GM06990 (cell line): Measurements from ENCODE around the gene PCDH1.
A peak's percentile ranks its signal among the peaks of the same experiment; 100 is the strongest.

ENCODE experiments used
- DNase-seq: peaks from one replicate; pipeline ENCODE4 v3.0.0-alpha.2; 2011; ENCODE audit not compliant: insufficient read length; ENCODE audit errors: extremely low read depth
- H3K27me3 ChIP-seq: replicated peaks from 2 replicates; pipeline ENCODE4 v1.6.0; 2011; ENCODE audit warnings: low read length; ENCODE audit not compliant: control insufficient read depth, insufficient read depth
- H3K36me3 ChIP-seq: 2 replicates; pipeline ENCODE4 v1.5.1; 2011; ENCODE audit warnings: low read length; ENCODE audit not compliant: control insufficient read depth, insufficient read depth
- H3K4me3 ChIP-seq: replicated peaks from 2 replicates; pipeline ENCODE4 v1.5.1; 2011; ENCODE audit warnings: low read depth, mild to moderate bottlenecking, control low read depth, low read length
- CTCF ChIP-seq: IDR thresholded peaks from 2 replicates; pipeline ENCODE4 v1.5.1; 2011; ENCODE audit warnings: low read length, control low read depth, mild to moderate bottlenecking, inconsistent platforms; ENCODE audit not compliant: insufficient read depth, poor library complexity, severe bottlenecking

PCDH1 gene

GRCh38 chr5:141812512-141812911 is 65.7 kb downstream of the PCDH1 start:
- H3K4me3 ChIP-seq: no peak overlapping the region
- H3K27me3 ChIP-seq: no peaks in the 10 kb centered on the region
- H3K36me3 ChIP-seq: no peaks in the 10 kb centered on the region
- no peak for TF ChIP-seq CTCF
- no peak for DNase-seq

GRCh38 chr5:141811287-141812155 is 66.7 kb downstream of the PCDH1 start:
- peak; percentile 77 for TF ChIP-seq CTCF
- no peak overlapping the region for H3K4me3 ChIP-seq
- no peak for DNase-seq
- H3K27me3 ChIP-seq: no peaks in the 10 kb centered on the region; the same call in 1 of the 2 replicates
- no peaks in the 10 kb centered on the region for H3K36me3 ChIP-seq

- Histone ChIP-seq H3K36me3 (no peaks in the 10 kb centered on the region), H3K27me3 (peaks cover 5% of the 10 kb centered on the region)
- TF ChIP-seq CTCF: no peak
These were observed 67.5 kb downstream of the PCDH1 start for GRCh38 chr5:141810702-141811101.

GRCh38 chr5:141809380-141810096 is 68.7 kb downstream of the PCDH1 start:
- no peak for TF ChIP-seq CTCF

More at GRCh38 chr5:141810702-141811101, 67.5 kb downstream of the PCDH1 start:
- H3K4me3 ChIP-seq: no peak overlapping the region
- DNase-seq: no peak

GRCh38 chr5:141808857-141809256 is 69.4 kb downstream of the PCDH1 start:
- no peaks in the 10 kb centered on the region for H3K36me3 ChIP-seq
- no peak for TF ChIP-seq CTCF
- DNase-seq: no peak
- peaks cover 6% of the 10 kb centered on the region for H3K27me3 ChIP-seq
- no peak overlapping the region for H3K4me3 ChIP-seq

More at GRCh38 chr5:141809380-141810096, 68.7 kb downstream of the PCDH1 start:
- DNase-seq: no peak
- H3K27me3 ChIP-seq: peaks cover 6% of the 10 kb centered on the region
- H3K4me3 ChIP-seq: no peak overlapping the region
- H3K36me3 ChIP-seq: no peaks in the 10 kb centered on the region
